Esophagus squamous epithelium (tissue), 5 donors: Measurements from ENCODE around the gene ISCU. TPM values are rescaled to one million over a fixed set of nuclear protein-coding genes. Genes with fewer than 3 reads are reported as not detected.

ENCODE experiments used
- DNase-seq: peaks from one replicate; lab custom pipeline; 2025; lab: John Stamatoyannopoulos, UW
- H3K27ac ChIP-seq, 4 donors: fragments of 200-600 bp; sonication (generic); one replicate each; pipeline ENCODE4 v1.5.1; 2016 to 2019; ENCODE audit warnings: mild to moderate bottlenecking in 1 of 4
- H3K27me3 ChIP-seq, 4 donors: fragments of 200-600 bp; sonication (generic); 1 replicate in 3 of 4; 2 replicates in 1 of 4; pipeline versions ENCODE4 v1.5.1 to v1.6.0; 2017 to 2021; ENCODE audit warnings: antibody characterized with exemption in 1 of 4
- H3K36me3 ChIP-seq, 3 donors: fragments of 200-600 bp; sonication (generic); one replicate each; pipeline ENCODE4 v1.5.1; 2016 to 2019
- H3K4me1 ChIP-seq, 3 donors: fragments of 200-600 bp; sonication (generic); one replicate each; pipeline ENCODE4 v1.5.1; 2017 to 2019
- H3K4me3 ChIP-seq, 4 donors: fragments of 200-600 bp; sonication (generic); 1 replicate in 3 of 4; 2 replicates in 1 of 4; pipeline ENCODE4 v1.5.1; 2016 to 2019; ENCODE audit warnings: mild to moderate bottlenecking in 2 of 4, moderate library complexity in 1 of 4
- H3K9me3 ChIP-seq, 3 donors: fragments of 200-600 bp; sonication (generic); one replicate each; pipeline ENCODE4 v1.5.1; 2016 to 2019
- POLR2A ChIP-seq, 4 donors: fragments of 450-650 bp; IDR thresholded peaks; one replicate each; pipeline ENCODE4 v1.6.1; 2017; ENCODE audit warnings: antibody characterized with exemption in 4 of 4, mild to moderate bottlenecking in 4 of 4, moderate library complexity in 3 of 4
- WGBS, 2 donors: methylation state at CpG; one replicate each; pipeline ENCODE4 v1.1.5; 2018; 5-methylcytosine and 5-hydroxymethylcytosine counted together
- intact Hi-C: fragments of 100-400 bp; cut with DNase I; formaldehyde crosslinking; loops from one replicate; pipeline ENCODE4 v1.15.0; 2022
- total RNA-seq, 4 donors: library from RNA; depleted of rRNA; stranded (reverse); fragments of >200 nt; gene quantifications; one replicate each; pipeline ENCODE4 v1.1.0, GENCODE V29; 2016
- TF ChIP-seq, protein P1 (sequence below), 6 experiments: fragments of 450-650 bp in 4 of 6; fragments of 200-600 bp in 2 of 6; sonication (generic) in 2 of 6; IDR thresholded peaks; one replicate each; pipeline ENCODE4 v1.5.1; 2016 to 2019; ENCODE audit warnings: antibody characterized with exemption in 6 of 6, mild to moderate bottlenecking in 4 of 6, moderate library complexity in 4 of 6
- donor health status: DM: yes; HTN: yes; CAD: no.

The ISCU gene
- 100 to 1,000 TPM in 1 of 4 donors, 10 to 100 TPM in 3; 50.7 to 132 (median 85.3) TPM for total RNA-seq

DNA sequence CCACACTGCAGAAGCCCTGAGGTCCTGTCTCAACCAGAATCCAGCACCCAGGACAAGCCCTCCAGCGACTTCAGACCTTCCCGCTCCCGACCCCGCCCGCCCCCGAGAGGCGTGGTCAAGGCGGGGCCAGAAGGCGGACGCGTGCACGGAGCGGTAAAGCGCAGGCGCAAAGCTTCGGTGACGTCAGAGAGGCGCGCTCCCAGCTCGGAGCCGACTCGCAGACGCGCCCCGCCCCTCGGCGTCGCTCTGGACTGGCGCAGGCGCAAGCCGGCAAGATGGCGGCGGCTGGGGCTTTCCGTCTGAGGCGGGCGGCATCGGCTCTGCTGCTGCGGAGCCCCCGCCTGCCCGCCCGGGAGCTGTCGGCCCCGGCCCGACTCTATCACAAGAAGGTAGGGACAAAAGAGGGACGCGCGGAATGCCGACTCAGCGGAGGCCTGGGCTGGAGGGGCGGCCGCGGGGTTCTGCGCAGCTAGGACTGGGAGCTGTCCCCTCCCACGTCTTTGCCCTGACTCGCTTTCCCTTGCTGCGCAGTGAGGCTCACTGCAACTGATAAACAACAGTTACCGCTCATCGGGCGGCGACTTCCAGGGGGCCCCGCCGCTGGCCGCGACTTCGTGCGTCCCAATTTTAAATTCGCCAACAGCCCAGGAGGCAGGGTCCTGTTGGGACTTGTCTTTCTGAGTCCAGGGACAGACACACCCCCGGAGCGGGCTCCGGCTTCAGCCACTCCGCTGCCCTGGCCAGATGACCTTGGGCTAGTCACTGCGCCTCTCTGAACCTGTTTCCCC, at the start of gene ISCU:
TSS of gene ISCU (plus strand) at position 249 of the 788 bp plus-strand sequence. CDS start at position 276, 27 bp downstream.
- intact Hi-C loops: loop anchor here (5.0 to 10.0 kb wide), 3 partner anchors 55 to 532 kb away; partner anchors contain the start of genes ALKBH2 and UNG
- H3K9me3 ChIP-seq: no peaks in the 10 kb centered on the region

DNA sequence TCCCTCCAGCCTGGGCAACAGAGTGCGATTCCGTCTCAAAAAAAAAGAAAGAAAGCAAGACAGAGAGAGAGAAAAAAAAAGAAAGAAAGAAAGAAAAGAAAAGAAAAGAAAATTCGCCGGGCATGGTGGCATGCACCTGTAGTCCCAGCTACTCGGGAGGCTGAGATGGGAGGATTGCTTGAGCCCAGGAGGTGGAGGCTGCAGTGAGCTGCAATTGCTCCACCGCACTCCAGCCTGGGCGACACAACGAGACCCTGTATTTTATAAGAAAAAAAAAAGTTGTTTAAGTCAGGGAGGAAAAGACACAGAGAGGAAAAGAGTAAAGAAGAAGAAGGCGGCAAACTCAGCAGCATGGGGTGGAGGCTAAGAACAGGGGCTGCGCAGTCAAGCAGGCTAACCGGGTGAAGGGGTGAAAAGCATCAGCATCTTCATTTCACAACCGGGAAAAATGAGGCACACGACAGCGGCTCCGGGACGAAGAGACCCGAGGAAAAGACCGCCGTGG, 47.9 kb upstream of the ISCU start:
- WGBS, 2 donors: 24 to 27% methylated on average over 16 to 17 of the region's 19 CpGs
- Histone ChIP-seq H3K4me3 (peak overlapping the region; percentile 19 to 70 (median 62)), H3K36me3 (peaks cover 7 to 25% (median 12%) of the 10 kb centered on the region in 3 donors), H3K9me3 (no peaks in the 10 kb centered on the region), H3K4me1 (peaks cover 17 to 34% (median 19%) of the 10 kb centered on the region in 3 donors), H3K27ac (peak overlapping the region in 1 of 4 donors; percentile 76), H3K27me3 (no peaks in the 10 kb centered on the region)
- TF ChIP-seq POLR2A (IDR thresholded peaks at IDR 0.05): no peak
- TF ChIP-seq, protein P1, sequence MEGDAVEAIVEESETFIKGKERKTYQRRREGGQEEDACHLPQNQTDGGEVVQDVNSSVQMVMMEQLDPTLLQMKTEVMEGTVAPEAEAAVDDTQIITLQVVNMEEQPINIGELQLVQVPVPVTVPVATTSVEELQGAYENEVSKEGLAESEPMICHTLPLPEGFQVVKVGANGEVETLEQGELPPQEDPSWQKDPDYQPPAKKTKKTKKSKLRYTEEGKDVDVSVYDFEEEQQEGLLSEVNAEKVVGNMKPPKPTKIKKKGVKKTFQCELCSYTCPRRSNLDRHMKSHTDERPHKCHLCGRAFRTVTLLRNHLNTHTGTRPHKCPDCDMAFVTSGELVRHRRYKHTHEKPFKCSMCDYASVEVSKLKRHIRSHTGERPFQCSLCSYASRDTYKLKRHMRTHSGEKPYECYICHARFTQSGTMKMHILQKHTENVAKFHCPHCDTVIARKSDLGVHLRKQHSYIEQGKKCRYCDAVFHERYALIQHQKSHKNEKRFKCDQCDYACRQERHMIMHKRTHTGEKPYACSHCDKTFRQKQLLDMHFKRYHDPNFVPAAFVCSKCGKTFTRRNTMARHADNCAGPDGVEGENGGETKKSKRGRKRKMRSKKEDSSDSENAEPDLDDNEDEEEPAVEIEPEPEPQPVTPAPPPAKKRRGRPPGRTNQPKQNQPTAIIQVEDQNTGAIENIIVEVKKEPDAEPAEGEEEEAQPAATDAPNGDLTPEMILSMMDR (IDR thresholded peaks at IDR 0.05): no peak
- DNase-seq: no peak
- intact Hi-C loops: no loop called here

More for the DNA sequence above, at the start of gene ISCU:
- no peaks in the 10 kb centered on the region for H3K27me3 ChIP-seq
- TF ChIP-seq POLR2A (IDR thresholded peaks at IDR 0.05): peak in 2 of 4 donors; percentile 94 to 99
- TF ChIP-seq, protein P1 (IDR thresholded peaks at IDR 0.05): no peak
- peak within 1 kb of the TSS; percentile 95 to 98 (median 96) for H3K27ac ChIP-seq
- peaks cover 0 to 47% (median 16%) of the 10 kb centered on the region in 3 donors for H3K36me3 ChIP-seq
- H3K4me1 ChIP-seq: peaks cover 28 to 81% (median 40%) of the 10 kb centered on the region in 3 donors
- DNase-seq: peak; percentile 75
- H3K4me3 ChIP-seq: peak within 1 kb of the TSS; percentile 82 to 94 (median 93)
- 0% methylated on average over 19 of the region's 72 CpGs; no CpG with 5 or more reads in 1 of the 2 donors for WGBS, 2 donors

DNA sequence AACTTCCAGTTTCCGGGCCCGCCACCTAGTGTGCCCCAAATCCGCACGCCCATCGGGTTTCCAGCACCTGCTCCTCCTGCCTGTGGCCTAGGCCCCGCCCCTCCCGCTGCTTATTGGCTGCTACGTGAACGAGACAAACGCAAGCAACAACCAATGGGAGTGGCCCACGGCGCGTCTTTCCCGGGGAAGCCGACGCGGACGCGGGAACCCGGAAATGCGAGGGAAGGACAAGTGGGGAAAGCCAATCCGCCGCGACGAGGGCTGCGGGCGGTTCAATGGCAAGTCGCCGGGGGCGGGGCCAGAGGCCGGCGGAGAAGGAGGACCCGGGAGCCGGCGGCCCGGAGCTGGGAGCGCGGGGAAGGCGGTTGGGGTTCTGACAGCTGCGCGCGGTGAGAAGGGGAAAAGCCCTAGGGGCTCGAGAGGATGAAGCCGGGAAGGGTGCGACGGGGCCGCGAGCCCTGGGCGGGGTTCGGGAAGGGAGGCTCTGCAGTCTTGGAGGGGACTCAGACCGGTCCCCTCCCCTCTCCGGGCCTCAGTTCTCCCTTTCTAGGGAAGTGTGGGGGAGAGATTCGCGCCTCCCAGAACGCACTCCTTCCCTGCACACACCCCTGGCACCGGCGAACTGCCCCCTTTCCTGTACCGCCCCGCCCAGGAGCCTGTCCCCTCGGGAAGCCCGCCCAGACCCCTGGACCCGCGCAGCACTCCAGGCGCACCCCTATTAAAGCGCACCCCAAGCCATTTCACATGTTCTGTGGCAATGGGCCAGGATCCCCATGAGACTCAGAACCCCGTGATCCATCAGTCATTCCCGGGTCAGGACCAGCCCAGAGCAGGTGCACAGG, 47.2 kb upstream of the ISCU start, which contains the start of gene FICD:
TSS of gene FICD (plus strand) at position 305 of the 842 bp plus-strand sequence. CDS start 1,696 bp downstream, outside the sequence.
- no peaks in the 10 kb centered on the region for H3K9me3 ChIP-seq
- TF ChIP-seq, protein P1 (IDR thresholded peaks at IDR 0.05): peak in 1 of 6 experiments; percentile 22
- TF ChIP-seq POLR2A (IDR thresholded peaks at IDR 0.05): peak in 1 of 4 donors; percentile 31
- DNase-seq: peak; percentile 94
- H3K27me3 ChIP-seq: no peaks in the 10 kb centered on the region
- peaks cover 17 to 34% (median 19%) of the 10 kb centered on the region in 3 donors for H3K4me1 ChIP-seq
- peak within 1 kb of the TSS; percentile 59 to 83 (median 67) for H3K4me3 ChIP-seq
- peak within 1 kb of the TSS; percentile 76 to 79 (median 78) for H3K27ac ChIP-seq
- WGBS, 2 donors: 1% methylated on average over 18 to 23 of the region's 67 CpGs
- intact Hi-C loops: no loop called here
- H3K36me3 ChIP-seq: peaks cover 7 to 31% (median 17%) of the 10 kb centered on the region in 3 donors

DNA sequence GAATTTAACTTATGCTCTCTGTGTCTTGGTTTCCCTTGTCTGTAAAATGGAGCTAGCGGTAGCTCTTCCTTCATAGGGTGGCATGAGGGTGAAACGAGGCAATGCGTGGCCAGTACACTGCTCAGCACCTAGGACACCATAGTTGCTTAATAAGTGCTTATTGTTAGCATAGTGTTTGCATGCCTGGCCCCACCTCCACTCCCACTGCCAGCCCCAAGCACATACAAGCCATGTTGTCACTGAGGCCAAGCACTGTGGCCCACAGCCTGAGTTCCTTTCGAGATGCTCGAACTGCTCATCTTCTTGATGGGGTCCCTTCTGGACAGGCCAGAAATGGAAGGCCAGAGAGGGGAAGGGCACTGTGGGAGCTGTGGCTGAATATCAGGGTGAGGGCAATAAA, 46.5 kb upstream of the ISCU start:
- intact Hi-C loops: no loop called here
- H3K4me3 ChIP-seq: peak overlapping the region; percentile 59 to 83 (median 67)

More for the DNA sequence above, 46.5 kb upstream of the ISCU start:
- WGBS, 2 donors: 12 to 56% methylated on average over 3 to 5 of the region's 5 CpGs
- Histone ChIP-seq H3K4me1 (peaks cover 17 to 34% (median 19%) of the 10 kb centered on the region in 3 donors), H3K27me3 (no peaks in the 10 kb centered on the region), H3K36me3 (peaks cover 7 to 39% (median 18%) of the 10 kb centered on the region in 3 donors), H3K9me3 (no peaks in the 10 kb centered on the region), H3K27ac (peak overlapping the region; percentile 76 to 79 (median 78))
- TF ChIP-seq POLR2A (IDR thresholded peaks at IDR 0.05): no peak
- TF ChIP-seq, protein P1 (IDR thresholded peaks at IDR 0.05): no peak
- no peak for DNase-seq
